ENCODE results near the gene SOHLH2.

The SOHLH2 gene

DNA sequence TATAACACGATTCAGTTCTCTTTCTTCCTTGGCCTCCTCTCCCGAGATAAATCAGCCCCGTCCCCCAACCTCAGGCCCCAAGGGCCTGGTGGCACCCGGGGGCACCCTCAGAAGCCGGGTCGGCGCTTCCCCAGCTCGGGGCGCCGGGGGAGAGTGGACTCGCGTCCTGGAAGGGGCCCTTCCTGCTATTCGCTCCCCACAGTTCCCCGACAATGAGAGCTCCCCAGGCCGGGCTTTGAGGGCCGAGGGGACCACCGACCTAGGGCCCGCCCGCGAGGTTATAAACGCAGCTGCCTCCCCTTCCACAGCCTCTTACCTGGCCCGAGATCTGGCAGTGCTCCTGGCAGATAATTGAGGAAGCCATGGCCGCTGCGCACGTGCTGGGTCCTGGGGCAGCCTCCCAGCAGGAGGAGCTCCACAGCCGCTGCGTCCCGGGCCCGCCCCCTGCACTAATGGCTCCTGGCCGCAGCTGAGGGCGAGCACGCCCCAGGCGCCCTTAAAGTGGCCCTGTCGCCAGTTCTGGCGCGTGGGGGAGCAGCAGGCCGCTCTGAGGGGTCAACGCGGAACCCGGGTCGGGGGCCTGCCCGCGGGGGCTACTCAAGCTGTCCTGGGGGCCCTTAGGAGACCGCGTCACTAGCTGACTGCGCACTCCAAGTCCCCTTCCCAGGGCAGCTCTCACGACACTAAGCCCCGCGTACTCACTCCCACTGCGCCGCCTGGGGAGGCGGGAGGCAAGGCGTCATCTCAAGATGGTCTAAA lies at the start of gene SOHLH2:
Gene SOHLH2 (minus strand): TSS at position 394 of the 759 bp plus-strand sequence. CDS start 30 bp downstream, at position 364.
- DNase-seq = no peak

DNA sequence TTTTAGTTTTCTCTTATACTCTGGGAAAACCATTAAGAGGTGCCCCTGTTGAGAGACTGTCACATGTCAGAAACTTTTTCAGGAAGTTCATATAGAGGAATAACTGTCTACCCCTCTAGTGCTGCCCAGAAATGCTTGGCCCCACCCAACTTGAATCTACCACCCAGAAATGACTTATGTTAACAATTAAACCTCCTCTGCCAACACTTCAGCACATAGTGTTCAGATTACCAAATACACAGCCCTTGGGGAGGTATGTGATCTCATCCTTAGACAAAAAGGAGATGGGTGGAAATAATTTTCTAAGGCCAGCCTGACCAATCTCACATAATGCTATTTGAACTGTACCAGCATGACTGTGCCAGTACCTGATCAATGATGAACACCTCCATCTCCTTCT lies 47.6 kb upstream of the SOHLH2 start:
- no peak for DNase-seq

DNA sequence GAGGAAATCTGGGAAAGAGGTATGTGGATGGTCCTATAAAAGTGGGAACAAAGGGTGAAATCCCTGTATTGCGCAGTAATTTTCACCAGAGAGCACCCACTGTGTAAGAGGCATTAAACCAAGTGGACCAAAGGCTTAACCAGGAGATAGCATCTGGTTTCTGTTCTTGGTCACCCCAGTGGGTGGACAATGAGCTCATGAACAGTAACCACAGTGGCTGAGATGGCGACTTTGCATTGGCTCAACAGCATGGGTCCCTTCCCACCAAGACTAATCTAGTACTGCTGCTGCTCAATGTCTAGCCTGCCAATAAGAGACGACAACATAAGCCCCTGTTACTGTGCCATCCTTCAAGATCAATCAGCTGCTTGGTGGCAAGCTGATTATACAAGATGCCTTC lies 46.7 kb upstream of the SOHLH2 start:
- no peak for DNase-seq

GRCh38 chr13:36259361-36260137 lies 45.2 kb upstream of the SOHLH2 start:
- no peak for DNase-seq

- no peak for DNase-seq
Measured at GRCh38 chr13:36258831-36259230, 44.5 kb upstream of the SOHLH2 start.

DNA sequence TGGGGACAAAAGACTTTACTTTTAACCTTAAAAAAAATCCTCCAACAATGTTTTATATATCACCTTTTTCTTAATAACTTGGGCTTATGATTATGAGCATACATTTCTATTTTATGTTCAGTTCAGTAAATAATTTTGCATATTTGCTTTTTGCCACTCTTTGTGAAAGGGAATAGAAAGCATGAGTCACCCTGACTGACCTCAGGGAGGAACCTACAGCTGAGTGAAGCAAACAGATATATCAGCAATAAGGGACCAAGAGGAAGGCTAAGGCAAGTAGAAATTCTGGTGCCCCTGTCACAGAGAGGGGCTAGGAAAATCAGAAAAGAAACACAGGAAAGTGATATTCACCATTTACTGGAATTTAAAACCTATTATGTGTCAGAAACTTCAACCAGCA lies 37.2 kb upstream of the SOHLH2 start:
- no peak for DNase-seq

- DNase-seq = no peak
Measured at GRCh38 chr13:36251017-36251416, 36.7 kb upstream of the SOHLH2 start.

GRCh38 chr13:36248700-36249099 lies 34.3 kb upstream of the SOHLH2 start:
- no peak for DNase-seq

DNA sequence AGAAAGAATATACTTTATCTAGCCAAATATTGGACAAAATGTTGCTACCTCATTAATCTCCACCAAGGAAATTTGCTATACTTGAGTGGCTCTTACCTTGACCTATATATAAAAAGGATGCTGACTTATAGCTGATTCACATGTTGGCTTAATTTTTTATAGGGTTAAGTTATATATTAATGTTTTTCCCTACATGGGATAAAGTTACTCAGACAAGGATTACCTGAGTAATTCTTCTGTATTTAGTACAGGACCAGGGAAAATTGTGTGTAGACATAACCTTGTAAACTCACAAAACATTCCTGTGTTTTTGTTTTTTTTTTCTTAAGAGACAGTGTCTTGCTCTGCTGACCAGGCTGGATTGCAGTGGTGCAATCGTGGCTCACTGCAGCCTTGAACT lies 30.6 kb upstream of the SOHLH2 start:
- no peak for DNase-seq

DNA sequence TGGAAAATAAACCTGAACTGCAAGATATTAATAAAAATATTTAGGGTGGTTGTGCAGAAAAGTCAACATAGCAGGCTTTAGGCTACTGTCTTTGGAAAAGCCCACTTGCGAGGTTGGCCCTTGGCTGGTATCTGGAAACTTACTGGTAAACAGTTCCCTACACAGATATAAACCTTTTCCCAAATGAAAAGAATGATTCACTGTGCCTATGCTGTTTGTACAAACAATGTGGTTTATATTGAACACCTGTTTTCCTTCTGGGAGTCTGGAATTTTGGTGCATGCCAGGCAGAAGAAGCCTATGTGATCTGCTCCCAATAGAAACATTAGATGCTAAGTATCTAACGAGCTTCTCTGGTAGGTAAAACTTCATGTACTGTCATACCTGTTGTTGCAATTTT lies 29.7 kb upstream of the SOHLH2 start:
- DNase-seq = no peak

DNA sequence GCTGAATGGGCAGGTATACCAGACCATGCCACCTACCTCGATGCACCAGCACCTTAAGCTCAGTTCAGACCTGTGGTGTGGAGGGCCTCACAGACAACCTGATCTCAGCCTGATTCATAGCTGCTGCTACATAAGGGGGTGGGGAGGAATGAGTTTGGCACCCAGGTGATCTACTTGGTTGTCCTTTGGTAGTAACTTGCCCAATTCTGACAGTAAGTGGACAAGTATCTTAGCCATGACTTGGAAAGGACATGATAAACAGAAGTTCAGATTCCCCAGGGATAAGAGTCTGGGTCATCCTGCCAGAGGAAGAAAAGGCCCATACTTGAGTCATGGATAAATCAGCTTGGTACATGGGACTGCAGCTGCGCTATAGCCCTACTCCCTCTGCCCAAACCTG lies 28.4 kb upstream of the SOHLH2 start:
- DNase-seq = no peak

- DNase-seq = no peak
Measured at GRCh38 chr13:36231236-36231635, 16.9 kb upstream of the SOHLH2 start.

- no peak for DNase-seq
Measured at GRCh38 chr13:36224730-36225129, 10.4 kb upstream of the SOHLH2 start.

DNA sequence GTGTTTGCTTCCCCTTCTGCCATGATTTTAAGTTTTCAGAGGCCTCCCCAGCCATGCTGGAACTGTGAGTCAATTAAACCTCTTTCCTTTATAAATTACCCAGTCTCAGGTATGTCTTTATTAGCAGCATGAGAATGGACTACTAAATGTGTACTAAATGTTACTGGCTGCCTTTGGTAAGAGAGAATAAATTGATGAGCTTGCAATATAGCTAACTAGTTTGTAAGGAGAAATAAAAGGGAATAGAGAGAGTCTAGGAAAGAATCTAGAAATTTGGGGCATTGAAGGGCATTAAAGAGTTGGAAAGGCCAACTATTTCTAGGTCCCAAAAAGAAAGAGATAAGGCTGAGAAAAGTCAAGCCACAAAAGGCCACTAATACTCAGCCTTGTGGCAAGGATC lies 5.5 kb upstream of the SOHLH2 start:
- no peak for DNase-seq

GRCh38 chr13:36217456-36217855 lies 3.1 kb upstream of the SOHLH2 start:
- DNase-seq = no peak

DNA sequence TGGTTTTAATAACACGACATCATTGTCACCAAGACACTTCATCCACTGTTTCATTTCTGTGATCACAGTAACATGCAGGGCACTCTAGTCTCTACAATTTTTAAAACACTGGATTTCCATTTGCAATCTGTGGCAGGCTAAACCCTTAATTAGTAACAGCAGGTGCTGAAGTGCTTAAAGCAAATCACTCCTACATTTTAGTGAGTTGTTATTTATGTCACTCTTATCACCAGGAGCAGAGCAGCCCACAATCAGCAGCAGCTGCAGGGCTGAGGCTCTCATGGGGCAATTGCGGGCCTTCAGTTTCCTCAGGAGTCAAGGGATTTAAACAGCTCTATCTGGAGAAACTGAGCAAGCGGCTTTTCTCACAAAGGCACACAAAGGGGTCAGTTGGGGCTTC lies 1.6 kb downstream of the SOHLH2 start:
- DNase-seq = no peak

DNA sequence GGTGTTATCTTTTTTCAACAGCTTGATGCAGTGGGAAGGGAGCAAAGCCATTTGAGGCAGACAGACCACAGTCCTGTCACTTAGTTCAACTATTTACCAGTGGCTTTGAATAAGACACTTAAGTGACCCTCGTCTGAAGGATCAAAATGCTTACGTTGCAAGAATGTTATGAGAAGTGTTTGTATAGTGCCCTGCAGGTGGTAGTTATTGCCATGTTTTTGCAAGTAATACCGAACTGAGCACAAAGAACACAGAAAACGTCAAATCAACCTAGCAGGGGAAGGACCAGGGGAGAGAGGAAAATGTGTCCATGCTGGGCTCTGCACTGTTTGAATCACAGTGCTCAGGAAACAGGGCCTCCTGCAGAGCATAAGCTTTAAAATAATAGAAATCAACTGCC lies 2.8 kb downstream of the SOHLH2 start:
- no peak for DNase-seq

GRCh38 chr13:36210738-36211137 lies 3.6 kb downstream of the SOHLH2 start:
- no peak for DNase-seq

DNA sequence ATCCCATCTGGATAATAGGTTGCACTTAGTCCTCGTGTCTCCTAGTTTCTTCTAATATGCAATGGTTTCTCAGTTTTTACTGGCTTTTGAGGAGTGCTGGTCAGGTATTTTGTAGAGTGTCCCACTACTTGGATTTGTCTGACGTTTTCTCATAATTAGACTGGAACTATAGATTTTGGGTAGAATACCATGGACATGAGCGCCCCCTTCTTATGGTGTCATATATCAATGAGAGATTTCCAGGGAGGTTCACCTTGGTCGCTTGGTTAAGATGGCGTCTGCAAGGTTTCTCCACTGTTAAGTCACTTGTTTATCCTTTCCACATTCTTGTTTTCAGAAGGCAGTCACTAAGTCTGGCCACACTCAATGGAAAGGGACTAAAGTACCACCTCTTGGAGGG lies 6.7 kb downstream of the SOHLH2 start:
- DNase-seq = no peak

- DNase-seq = no peak
Measured at GRCh38 chr13:36193151-36193855, 21.1 kb downstream of the SOHLH2 start.

GRCh38 chr13:36192166-36192565 lies 22.2 kb downstream of the SOHLH2 start:
- no peak for DNase-seq

DNA sequence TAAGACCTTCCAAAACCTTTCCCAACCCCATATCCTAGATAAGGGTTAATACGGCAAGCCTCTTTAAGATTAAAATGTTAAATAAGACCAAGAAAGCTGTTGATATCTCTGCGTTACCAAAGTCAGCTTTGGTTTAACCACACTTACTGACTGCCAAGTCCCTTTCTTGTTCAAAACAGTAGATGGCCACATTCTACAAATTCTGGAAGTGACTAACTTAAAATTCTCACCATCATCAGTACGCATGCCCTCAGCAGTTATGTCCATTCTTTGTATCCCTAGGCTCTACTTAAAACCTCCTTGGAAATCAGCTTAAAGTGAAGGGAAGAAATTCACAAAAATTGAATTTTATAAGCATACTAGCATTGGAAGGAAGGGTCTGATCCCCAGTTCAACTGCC lies 23.6 kb downstream of the SOHLH2 start:
- no peak for DNase-seq

DNA sequence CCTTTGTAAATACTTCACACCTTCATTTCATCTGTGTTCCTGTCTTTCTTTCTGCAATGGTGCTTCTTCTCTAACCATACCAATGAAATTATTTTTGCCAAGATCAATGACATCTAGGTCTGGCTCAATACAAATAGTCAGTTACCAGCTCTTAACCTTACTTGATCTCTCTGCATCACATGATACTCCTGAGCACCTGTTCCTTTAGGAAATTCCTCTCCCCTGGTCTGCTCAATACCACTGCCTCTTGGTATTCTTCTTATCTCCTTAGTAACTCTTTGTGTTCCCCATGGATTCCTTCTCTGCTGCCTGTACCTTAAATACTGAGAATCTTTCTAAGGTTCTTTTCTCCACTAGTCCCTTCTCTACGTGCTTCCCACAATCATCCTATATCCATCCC lies 25.9 kb downstream of the SOHLH2 start:
- DNase-seq = no peak

DNA sequence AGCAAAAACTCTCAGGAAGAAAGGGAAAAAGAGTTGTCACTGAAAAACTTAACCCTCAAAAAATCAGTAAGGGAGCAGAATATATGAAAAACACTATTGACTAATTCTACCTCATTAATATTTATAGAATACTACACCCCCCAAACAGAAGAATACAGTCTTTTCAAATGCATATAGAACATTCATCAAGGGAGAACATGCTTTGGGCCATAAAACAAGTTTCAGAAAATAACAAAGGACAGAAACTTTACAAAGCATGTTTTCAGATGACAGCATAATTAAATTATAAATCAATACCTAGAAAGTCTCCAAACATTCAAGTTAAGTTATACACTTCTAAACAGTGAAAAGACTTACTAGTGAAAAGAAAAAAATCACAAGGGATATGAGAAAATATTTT lies 30.5 kb downstream of the SOHLH2 start:
- no peak for DNase-seq

All from hippocampal formation (tissue), 2 donors.